GM19099 (cell line): ENCODE results near the gene PPDPF.

ENCODE experiments used
- POLR2A ChIP-seq: IDR thresholded peaks from 3 replicates; pipeline ENCODE4 v1.6.1; 2011; ENCODE audit warnings: low read depth; ENCODE audit not compliant: insufficient read length; ENCODE audit errors: extremely low read depth

The PPDPF gene

GRCh38 chr20:63484236-63484635 is 36.3 kb upstream of the PPDPF start:
- no peak for TF ChIP-seq POLR2A

DNA sequence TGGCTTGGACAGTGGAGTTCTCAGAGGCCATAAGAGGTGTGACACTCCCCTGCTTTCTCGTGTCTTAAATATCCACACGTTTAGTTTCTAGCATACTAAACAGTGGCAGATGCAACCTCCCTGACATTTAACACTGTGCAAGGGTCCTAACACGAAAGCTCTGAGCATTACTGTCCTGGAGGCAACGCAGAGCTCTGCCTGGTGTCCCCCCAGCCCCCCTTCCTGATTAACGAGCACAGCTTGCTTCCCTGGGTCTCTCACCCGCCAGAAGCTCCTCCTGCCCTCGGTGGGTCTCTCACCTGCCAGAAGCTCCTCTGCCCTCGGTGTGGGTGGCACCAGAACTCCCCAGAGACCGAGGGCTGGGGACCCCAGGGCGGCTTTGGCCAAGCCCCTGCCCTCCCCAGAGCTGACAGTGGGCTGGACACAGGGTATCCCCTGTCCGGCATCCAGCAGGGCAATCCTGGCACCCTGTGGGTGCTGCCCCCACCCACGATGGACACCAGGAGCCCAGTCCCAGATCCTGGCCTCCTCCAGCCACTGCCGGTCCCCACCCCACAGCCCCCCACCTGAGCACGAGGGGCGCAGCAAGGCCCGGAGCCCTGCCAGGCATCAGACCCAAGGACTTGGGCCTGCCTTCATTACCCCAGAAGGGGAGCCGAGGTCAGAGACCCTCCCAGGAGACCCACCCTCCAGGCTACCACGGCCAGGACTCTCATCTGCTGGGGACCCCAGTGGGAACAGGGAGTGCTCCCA is 35.7 kb upstream of the PPDPF start:
- no peak for TF ChIP-seq POLR2A

- TF ChIP-seq POLR2A = no peak
Observed at GRCh38 chr20:63486300-63486855, 34.2 kb upstream of the PPDPF start.

GRCh38 chr20:63487116-63487764 is 33.3 kb upstream of the PPDPF start:
- TF ChIP-seq POLR2A = no peak

GRCh38 chr20:63487781-63488241 is 32.8 kb upstream of the PPDPF start:
- no peak for TF ChIP-seq POLR2A

DNA sequence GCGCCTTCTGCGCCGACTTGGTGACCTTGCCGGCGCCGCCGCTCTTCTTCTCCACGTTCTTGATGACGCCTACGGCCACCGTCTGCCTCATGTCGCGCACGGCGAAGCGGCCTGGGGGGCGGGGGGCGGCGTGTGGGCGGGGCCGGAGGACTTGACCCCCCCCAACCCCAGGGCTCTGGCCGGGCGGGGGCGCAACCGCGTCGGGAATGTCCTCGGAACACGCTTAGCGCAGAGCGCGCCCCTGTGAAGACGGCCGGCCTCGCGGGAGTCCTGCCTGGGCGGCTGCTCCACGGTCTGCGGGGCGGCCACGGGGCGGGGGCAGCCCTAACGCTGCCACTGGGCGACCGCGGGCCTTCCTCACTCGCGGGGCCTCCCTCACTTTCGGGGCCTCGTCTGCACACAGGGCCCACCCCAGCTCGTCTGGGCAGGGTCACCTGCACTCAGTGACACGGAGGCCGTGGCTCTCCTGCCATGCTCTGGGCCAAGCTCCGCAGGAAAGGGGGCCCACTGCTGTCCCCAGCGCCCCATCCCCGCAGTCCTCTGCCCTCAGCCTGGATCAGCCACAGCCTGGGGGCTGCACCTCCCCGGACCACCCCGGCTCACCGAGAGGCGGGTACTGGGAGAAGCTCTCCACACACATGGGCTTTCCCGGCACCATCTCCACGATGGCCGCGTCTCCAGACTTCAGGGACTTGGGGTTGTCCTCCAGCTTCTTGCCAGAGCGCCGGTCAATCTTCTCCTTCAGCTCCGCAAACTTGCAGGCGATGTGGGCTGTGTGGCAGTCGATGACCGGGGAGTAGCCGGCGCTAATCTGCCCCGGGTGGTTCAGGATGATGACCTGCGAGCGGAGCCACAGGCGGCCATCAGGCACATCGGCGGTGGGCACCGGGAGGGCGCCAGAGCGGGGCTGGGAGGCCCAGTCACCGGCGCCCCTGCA is 32.0 kb upstream of the PPDPF start:
- no peak for TF ChIP-seq POLR2A

DNA sequence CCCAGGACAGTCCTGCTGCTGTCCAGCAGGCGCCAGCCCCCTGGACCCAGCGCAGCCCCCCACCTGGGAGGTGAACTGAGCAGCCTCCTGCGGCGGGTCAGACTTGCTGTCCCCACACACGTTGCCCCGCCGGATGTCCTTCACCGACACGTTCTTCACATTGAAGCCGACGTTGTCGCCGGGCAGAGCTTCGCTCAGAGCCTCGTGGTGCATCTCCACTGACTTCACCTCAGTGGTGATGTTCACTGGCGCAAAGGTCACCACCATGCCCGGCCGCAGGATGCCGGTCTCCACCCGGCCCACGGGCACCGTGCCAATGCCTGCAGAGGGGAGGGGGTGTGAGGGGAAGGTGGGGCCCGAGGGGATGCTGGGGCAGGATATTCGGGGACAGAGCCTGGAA is 30.1 kb upstream of the PPDPF start:
- no peak for TF ChIP-seq POLR2A

DNA sequence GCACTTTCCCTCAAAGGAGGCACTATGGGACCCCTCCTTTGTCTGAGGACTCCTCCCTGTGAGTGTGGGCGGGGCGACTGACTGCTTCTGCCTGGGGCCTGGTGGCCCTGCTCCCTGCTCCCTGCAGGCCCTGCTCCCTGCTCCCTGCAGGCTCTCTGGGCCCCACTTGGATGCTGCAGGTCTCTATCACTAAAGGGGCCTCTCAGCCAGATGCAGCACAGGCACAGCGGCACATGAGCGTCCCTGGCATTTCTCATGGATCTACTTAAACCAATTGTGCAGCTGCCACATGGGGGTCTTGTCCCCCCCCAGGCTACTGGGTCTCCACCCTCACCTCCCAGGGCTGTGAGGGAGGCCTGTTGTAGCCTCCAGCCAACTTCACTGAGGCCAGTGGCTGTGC is 29.5 kb upstream of the PPDPF start:
- TF ChIP-seq POLR2A = no peak

DNA sequence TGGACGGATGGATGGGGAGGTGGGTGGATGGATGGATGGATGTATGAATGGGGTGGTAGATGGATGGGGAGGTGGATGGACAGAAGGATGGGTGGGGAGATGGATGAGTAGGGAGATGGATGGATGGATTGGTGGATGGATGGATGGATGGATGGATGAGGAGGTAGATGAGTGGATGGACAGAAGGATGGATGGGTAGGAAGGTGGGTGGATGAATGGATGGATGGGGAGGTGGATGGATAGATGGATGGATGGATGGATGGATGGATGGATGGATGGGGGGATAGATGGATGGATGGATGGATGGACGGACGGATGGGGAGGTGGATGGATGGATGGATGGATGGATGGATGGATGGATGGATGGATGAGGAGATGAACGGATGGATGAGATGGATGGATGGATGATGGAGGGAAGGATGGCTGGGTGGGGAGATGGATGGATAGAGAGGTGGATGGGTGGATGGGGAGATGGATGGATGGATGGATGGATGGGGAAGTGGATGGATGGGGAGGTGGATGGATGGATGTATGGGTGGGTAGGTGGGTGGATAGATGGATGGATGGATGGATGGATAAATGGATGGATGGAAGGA is 28.8 kb upstream of the PPDPF start:
- TF ChIP-seq POLR2A = no peak

GRCh38 chr20:63492518-63492917 is 28.0 kb upstream of the PPDPF start:
- TF ChIP-seq POLR2A = no peak

GRCh38 chr20:63492982-63493381 is 27.6 kb upstream of the PPDPF start:
- TF ChIP-seq POLR2A = no peak

DNA sequence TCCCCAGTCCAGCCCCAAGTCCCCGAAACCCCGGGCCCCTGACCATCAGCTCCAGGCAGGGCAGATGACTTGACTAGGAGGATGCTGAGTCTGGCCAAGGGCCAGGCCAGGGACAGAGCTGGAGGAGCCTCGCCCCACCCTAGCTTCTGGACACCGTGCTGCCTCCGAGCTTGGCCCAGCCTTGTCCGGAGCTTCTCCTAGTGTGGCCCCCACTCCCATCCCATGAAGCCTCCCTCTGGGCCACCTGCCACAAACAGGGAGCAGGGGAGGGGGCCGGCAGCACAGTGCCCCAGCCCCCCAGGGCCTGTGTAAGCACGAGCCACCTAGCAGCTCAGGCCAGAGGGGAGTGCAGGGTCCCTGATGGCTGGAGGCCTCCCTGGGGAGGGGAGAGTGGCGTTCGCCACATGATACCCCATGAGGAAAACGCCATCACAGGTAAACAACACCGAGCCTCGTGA is 27.0 kb upstream of the PPDPF start:
- TF ChIP-seq POLR2A = no peak

GRCh38 chr20:63494084-63494419 is 26.5 kb upstream of the PPDPF start:
- no peak for TF ChIP-seq POLR2A

- TF ChIP-seq POLR2A = no peak
Observed at GRCh38 chr20:63494420-63495166, 26.0 kb upstream of the PPDPF start.
